ENCODE measurements around the gene OSBPL10. TPM values are rescaled to one million over a fixed set of nuclear protein-coding genes. Genes with fewer than 3 reads are reported as not detected.
"Not testable (repeated sequence)": the region's sequence is repeated elsewhere in the genome, so short reads cannot be mapped to it uniquely, and the experiment has no call there.

OSBPL10 gene
- total RNA-seq, 1 donor from 2014 or later = 18.8 TPM

GRCh38 chr3:32018757-32019564, 37.9 kb upstream of the OSBPL10 start:
- Histone ChIP-seq H3K27ac (no peak overlapping the region), H3K4me3 (no peak overlapping the region), H3K36me3 (no peaks in the 10 kb centered on the region), H3K9me3 (no peaks in the 10 kb centered on the region), H3K4me1 (peaks cover 7% of the 10 kb centered on the region), H3K27me3 (ENCODE audit: low read depth) (no peaks in the 10 kb centered on the region)
- TF ChIP-seq CTCF (IDR thresholded peaks at IDR 0.05) = peak; percentile 72
- intact Hi-C loops (cut with DNase I) = no loop called here
- peak; percentile 81 to 89 for ATAC-seq
- no peak for DNase-seq

- intact Hi-C loops (cut with DNase I) = no loop called here
- no peak for DNase-seq
These were observed 36.2 kb upstream of the OSBPL10 start for GRCh38 chr3:32017286-32017685.

GRCh38 chr3:32015638-32016037, 34.6 kb upstream of the OSBPL10 start:
- H3K4me3 ChIP-seq; H3K4me1 ChIP-seq; H3K36me3 ChIP-seq; intact Hi-C loops (cut with DNase I); H3K9me3 ChIP-seq; DNase-seq; H3K27me3 ChIP-seq (ENCODE audit: low read depth); H3K27ac ChIP-seq; ATAC-seq: not testable (repeated sequence)

More at GRCh38 chr3:32017286-32017685, 36.2 kb upstream of the OSBPL10 start:
- ATAC-seq = no peak
- H3K4me1 ChIP-seq = peaks cover 7% of the 10 kb centered on the region
- H3K27me3 ChIP-seq (ENCODE audit: low read depth) = no peaks in the 10 kb centered on the region
- no peak for TF ChIP-seq CTCF (IDR thresholded peaks at IDR 0.05)
- H3K4me3 ChIP-seq = no peak overlapping the region
- H3K27ac ChIP-seq = no peak overlapping the region
- no peaks in the 10 kb centered on the region for H3K36me3 ChIP-seq
- no peaks in the 10 kb centered on the region for H3K9me3 ChIP-seq

GRCh38 chr3:32010699-32011098, 29.6 kb upstream of the OSBPL10 start:
- H3K9me3 ChIP-seq; H3K27me3 ChIP-seq (ENCODE audit: low read depth); ATAC-seq; DNase-seq; H3K27ac ChIP-seq; H3K4me1 ChIP-seq; intact Hi-C loops (cut with DNase I); H3K4me3 ChIP-seq; H3K36me3 ChIP-seq: not testable (repeated sequence)

- Histone ChIP-seq H3K36me3 (no peaks in the 10 kb centered on the region), H3K9me3 (no peaks in the 10 kb centered on the region), H3K4me1 (no peaks in the 10 kb centered on the region), H3K27ac (no peak overlapping the region), H3K4me3 (no peak overlapping the region), H3K27me3 (ENCODE audit: low read depth) (no peaks in the 10 kb centered on the region)
- intact Hi-C loops (cut with DNase I) = no loop called here
- ATAC-seq = no peak
- no peak for DNase-seq
- no peak for TF ChIP-seq CTCF (IDR thresholded peaks at IDR 0.05)
These were observed 28.9 kb upstream of the OSBPL10 start for GRCh38 chr3:32009957-32010356.

GRCh38 chr3:32009101-32009500, 28.0 kb upstream of the OSBPL10 start:
- no peaks in the 10 kb centered on the region for H3K4me1 ChIP-seq
- no peaks in the 10 kb centered on the region for H3K27me3 ChIP-seq (ENCODE audit: low read depth)
- DNase-seq (no peak), ATAC-seq (no peak)
- no peaks in the 10 kb centered on the region for H3K36me3 ChIP-seq
- intact Hi-C loops (cut with DNase I) = no loop called here
- no peaks in the 10 kb centered on the region for H3K9me3 ChIP-seq
- no peak overlapping the region for H3K4me3 ChIP-seq
- TF ChIP-seq CTCF (IDR thresholded peaks at IDR 0.05) = no peak
- H3K27ac ChIP-seq = no peak overlapping the region

Data from lower lobe of right lung (tissue), 2 donors.